EL (cell line): ENCODE measurements around the gene DHX29.

Experiments
- DNase-seq: peaks from one replicate; pipeline ENCODE4 v3.0.0-alpha.2; 2016

The DHX29 gene

DNA sequence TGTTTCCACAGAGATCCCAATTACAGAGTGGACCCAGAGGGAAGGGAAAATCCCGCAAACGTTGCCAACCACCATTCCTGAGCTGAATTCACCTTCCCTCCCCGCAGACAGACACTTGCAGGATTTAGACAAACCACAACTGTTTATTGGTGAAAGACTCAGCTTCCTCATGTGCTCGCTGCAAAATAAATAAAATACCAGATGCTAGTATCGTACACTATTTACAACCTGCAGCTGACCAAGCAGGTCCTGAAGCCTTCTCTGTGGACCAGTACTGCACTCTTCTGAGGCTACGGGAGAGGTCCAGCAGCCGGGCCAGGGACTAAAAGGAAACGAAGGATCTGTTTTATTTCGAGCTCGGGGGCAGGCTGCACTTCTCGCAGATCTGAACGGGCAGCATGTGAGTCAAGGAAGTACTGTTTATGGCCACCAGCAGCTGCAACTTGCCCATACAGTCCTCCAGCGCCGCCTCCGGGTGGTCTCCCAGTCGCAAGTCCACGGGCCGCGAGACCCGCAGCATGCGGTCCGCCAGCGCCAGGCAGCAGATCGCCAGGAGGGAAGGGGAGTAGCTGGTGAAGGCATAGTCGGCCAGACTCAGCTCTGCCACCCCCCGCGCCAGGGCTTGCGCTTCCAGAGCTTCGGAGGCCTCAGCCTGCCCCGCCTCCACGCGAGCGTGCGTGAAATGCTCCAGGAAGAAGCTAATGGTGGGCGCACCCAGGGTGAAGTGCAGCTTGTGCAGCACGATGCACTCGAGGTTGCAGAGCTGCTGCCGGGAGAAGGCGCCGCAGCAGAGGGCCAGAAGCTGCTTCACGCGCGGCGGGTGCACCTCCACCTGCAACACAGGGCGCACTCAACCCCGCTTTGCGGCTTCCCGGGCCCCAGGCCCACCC lies 76.2 kb downstream of the DHX29 start:
- peak; percentile 46 for DNase-seq

GRCh38 chr5:55230086-55230629 lies 77.3 kb downstream of the DHX29 start:
- no peak for DNase-seq

DNA sequence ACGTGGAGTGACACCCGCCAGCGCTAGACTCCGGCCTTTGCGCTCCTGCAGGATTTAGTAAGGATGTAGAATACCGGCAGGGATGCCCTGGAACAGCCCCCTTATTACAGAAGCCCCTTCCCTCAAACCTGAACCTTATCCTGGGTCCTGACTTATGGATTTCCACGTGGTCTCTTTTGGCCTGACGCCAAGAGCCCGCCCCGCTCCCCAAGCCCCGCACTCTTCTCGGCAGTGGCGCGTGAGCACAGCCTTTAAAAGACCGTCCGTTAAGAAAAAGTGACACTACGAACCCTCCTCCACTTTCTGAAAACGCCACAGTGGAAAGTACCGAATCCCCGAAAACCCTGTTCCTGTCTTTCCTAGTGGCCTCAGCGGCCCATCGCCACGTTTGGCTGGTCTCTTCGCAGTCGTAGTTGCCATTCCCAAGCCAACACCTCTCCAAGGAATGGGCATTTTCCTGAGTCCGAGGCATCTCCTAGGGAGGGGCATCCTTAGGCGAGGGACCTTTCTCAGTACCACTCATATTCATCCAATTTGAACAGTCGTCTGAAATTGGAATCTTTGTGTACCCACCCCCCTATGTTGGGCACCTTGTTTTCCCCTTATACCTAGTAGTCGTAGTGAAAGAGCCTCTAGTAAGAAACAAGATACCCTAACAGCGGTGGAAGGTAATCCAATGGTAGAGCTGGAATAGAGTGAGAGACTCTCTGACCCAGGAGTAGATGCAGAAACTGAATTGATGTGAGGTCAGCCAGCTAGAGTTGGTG lies 79.6 kb downstream of the DHX29 start:
- DNase-seq: no peak

DNA sequence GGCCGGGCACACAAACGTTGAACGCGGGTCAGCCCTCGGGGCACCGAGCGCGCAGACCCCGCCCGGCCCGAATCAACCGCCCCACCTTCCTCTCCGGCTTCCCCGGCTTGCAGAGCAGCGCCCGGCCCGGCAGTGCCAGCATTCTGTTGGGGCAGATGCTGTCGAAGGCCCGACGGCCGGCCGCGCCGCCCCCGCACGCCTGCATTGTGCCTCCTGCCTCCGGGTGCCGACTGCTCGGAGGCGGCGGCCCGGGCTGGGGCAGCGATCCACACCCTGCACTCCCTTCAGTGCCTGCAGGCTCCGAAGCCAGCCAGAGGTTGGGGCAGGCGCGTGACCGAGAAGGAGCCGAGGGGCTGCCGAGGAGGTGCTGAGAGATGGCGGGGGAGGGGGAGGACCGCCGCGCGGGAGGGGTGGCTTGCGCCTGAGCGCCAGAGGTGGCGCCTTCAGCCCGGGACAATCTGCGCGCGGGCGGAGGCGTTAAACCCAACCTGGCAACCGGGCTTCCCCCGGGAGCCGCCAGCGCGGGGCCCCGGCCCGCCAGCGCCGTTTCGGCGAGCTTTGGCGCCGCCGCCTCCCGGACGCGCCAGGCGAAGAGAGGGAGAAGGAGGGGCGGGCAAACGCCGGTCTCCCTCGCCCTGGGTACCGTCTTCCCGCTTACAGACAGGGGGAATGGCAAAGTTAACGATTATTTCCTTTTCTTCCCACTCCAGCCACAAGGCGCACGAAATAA lies 80.4 kb downstream of the DHX29 start, which contains the start of gene MCIDAS:
Gene MCIDAS, minus strand, starts transcription at position 382 of the 730 bp plus-strand sequence. Its CDS starts 177 bp downstream, at position 205.
- peak; percentile 72 for DNase-seq

DNA sequence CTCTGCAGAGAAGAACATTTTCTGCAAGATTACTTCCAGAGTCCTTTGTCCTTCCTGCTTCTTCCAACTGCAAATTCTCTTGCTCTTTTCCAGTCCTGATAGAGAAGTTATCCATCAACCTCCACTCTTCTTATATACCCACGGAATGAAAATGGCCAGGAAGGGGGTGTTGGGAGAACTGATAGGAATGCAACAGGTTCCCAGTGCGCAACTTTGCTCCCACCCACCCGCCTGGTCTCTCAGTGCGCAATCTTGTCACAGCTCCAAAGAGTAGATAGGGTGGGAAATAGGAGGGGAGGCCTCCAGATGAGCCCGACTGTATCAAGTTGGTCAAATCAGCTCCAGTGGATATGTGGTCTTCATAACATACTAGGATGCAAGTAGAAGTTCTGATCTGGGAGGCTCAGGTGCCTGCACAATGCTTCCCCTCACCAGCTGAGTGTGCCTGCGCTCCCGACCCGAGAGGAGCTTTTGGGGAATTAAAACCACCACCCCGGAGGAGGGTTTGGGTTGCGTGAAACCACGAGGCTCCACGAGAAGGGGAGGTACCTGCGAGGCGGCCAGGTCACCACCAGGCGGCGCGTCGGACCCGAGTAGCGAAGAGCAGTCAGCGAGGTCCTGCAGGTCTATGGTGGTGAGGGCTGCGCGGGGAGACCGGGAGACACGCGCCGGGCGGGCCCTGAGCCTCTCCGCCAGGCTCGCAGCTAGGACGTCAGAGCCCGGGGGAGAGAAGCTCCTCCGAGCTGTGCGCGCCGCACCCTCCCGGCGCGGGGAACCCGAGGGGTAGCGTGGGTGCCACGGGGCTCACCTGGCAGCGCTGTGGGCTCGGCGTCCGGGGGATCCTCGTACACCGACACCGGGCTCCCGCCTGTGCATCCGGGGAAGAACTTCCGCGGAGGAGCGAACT lies 81.2 kb downstream of the DHX29 start:
- DNase-seq: peak; percentile 81

DNA sequence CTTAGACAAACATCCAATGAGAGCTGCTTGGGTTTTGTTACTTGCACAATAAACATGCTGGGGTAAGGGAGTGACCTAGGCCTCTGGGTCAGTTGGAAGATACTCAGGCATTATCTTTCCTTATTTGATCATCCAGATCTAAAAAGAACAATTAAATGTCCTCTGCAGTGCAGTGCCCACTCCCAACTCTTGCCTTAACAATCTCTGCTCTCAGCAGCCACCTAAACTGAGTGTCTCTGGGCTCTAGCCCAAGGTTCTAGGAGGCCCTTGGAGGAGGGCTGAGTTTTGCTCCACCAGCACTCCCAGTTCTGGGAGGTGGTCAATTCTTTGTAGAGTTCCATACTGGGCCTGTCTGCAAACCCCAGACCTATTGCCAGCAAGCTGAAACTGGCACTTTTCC lies 82.1 kb downstream of the DHX29 start:
- no peak for DNase-seq

DNA sequence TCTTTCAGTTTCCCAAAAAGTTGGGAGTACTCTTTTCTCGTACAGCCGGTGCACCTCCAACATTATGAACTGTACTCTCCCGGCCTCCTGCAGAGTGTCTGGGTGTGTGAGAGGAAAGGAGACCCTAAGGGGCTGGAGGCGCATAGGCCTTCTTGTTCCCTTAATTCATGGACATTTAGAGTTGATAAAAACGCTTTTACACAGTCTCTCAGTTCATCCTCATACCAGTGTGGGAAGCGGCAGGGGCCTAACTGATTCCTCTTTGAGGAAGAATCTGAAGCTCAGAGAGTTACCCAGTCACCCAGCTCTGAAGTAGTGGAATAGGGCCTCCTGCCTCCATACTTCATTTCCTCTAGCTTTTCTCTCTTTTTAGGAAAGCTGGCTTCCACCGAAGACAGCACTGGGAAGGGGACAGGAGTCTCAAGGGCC lies 83.7 kb downstream of the DHX29 start:
- DNase-seq: no peak

DNA sequence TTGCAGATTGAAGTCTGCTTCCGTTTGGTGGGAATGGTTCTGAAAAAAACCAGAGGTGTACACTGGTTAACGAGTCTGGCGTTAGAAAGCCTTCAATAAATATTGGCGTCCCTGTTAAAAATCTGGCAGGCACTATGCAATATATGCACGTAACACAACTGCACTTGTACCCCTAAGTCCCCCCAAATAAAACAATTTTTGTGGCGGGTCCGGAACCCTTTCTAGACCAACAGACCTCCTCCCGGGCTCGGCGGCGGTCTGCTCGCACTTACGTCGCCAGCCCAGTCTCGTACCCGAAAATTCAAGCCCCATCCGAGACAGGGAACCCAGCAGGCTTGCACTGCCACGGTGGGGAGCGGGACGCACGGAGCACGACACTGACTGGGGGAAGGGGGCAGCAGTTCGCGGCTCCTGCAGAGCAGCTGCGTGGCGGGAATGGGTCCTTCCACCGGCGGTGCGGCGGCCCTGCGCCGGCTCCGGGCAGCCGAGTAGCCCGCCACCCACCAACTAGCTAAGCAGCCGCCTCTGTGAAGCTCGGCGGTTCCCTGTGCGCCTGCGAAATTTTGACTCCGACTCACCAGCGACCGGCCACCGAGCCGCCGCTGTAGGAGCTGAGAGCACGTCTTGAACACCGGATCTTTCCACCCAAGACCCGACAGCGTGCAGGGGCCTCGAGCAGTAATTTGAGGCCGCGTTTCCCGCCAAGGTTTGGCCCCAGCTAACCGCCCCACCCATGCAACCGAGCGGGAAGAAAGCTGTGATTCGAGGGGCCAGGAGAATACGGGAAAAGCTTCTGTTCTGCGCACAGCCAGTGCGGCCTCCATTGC lies 84.3 kb downstream of the DHX29 start:
- DNase-seq: no peak

DNA sequence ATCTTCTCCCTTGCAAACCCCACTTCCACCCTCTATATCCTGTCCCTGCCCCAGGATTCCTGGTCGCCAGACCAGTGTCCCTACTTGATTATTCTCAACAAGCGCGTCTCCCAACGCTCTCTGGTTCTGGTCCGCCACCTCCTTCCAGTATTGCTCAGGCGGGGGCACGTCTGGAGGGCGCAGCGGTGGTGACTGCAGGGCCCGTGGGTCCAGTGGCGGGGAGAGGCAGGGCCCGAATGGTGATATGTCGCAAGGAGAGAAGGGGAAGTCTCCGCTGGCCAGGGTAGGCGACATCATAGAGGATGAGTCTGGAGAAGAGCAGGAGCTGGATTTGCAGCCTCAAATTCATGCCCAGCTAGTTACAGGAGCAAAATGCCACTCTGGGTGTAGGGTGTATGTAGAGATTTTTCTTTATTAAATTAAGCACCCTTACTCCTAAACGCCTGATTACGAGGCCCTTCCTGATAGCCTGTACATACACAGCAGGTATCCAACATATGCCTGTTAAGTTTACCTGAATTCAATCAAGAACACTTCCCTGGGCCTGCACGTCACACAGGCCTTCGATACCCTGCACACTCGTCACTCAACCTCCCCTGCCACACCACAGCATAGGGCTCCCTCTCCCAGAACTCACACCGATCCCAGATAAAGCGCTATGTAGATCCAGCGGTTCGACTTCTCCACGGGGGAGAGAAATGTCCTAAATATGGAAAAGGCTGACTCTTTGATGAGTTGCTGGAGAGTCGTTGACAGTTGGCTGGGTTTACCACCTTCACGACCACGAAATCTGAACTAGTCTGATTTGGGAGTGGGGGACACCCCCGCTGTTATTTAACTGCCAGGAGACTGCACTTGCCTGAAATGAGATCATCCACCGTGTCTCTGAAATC lies 85.2 kb downstream of the DHX29 start:
- DNase-seq: no peak

- DNase-seq: peak; percentile 55
Measured at GRCh38 chr5:55220433-55221185, 86.9 kb downstream of the DHX29 start.

- no peak for DNase-seq
Measured at GRCh38 chr5:55219770-55220169, 87.7 kb downstream of the DHX29 start.

- no peak for DNase-seq
Measured at GRCh38 chr5:55218967-55219366, 88.5 kb downstream of the DHX29 start.

GRCh38 chr5:55211184-55211874 lies 96.2 kb downstream of the DHX29 start:
- no peak for DNase-seq
